K562 (cell line): ENCODE results near the gene ELF3. TPM values are rescaled to one million over a fixed set of nuclear protein-coding genes. Genes with fewer than 3 reads are reported as not detected.

Source experiments
- BCLAF1 ChIP-seq, 2 experiments: fragments of 450-650 bp in 1 of 2; IDR thresholded peaks; 2 replicates each; pipeline ENCODE4 v1.6.1; 2011 to 2017; ENCODE audit warnings: low read depth in 2 of 2, antibody characterized with exemption in 1 of 2, borderline replicate concordance in 1 of 2, low read length in 1 of 2, mild to moderate bottlenecking in 1 of 2, mixed read lengths in 1 of 2; ENCODE audit not compliant: control insufficient read depth in 1 of 2
- C11orf30 ChIP-seq: fragments of 450-650 bp; IDR thresholded peaks from 2 replicates; pipeline ENCODE4 v1.6.1; 2016; ENCODE audit warnings: low read depth, mild to moderate bottlenecking
- CBX1 ChIP-seq: sonication (generic); IDR thresholded peaks from 2 replicates; pipeline ENCODE4 v1.6.1; 2016; ENCODE audit warnings: antibody characterized with exemption, low read depth, mild to moderate bottlenecking
- DNMT1 ChIP-seq: fragments of 450-650 bp; IDR thresholded peaks from 2 replicates; pipeline ENCODE4 v1.6.1; 2016; ENCODE audit warnings: antibody characterized with exemption, mild to moderate bottlenecking
- HDAC6 ChIP-seq: IDR thresholded peaks from 2 replicates; pipeline ENCODE4 v1.6.1; 2012; ENCODE audit warnings: low read depth, mild to moderate bottlenecking, control low read depth, inconsistent platforms, low read length, moderate library complexity
- NCOA6 ChIP-seq: fragments of 450-650 bp; IDR thresholded peaks from 2 replicates; pipeline ENCODE4 v1.6.1; 2017; ENCODE audit warnings: mild to moderate bottlenecking
- NEUROD1 ChIP-seq: fragments of 150-350 bp; IDR thresholded peaks from 2 replicates; pipeline ENCODE4 v1.6.1; 2014; ENCODE audit warnings: borderline replicate concordance, low read length, low read depth; ENCODE audit not compliant: partially characterized antibody
- NR3C1 ChIP-seq: sonication (generic); formaldehyde crosslinking; IDR thresholded peaks from 2 replicates; pipeline ENCODE4 v1.8.1; 2022; ENCODE audit warnings: missing genetic modification reagents
- PTRF ChIP-seq: fragments of 450-650 bp; IDR thresholded peaks from 2 replicates; pipeline ENCODE4 v1.6.1; 2016; ENCODE audit warnings: mild to moderate bottlenecking, missing genetic modification characterization, missing compliant biosample characterization
- RBM17 ChIP-seq: fragments of 200-400 bp; formaldehyde crosslinking; IDR thresholded peaks from 2 replicates; pipeline ENCODE4 v1.6.1; 2017; ENCODE audit warnings: low read depth, mild to moderate bottlenecking, low read length, borderline replicate concordance
- RBM34 ChIP-seq: fragments of 200-400 bp; formaldehyde crosslinking; IDR thresholded peaks from 2 replicates; pipeline ENCODE4 v1.6.1; 2018; ENCODE audit warnings: low read length, borderline replicate concordance; ENCODE audit not compliant: insufficient read depth
- SMAD3 ChIP-seq: fragments of 450-650 bp; formaldehyde crosslinking; conservative IDR thresholded peaks from 2 replicates; pipeline ENCODE4 v1.4.0; 2020; ENCODE audit warnings: mild to moderate bottlenecking
- TRIM25 ChIP-seq: fragments of 450-650 bp; IDR thresholded peaks from 2 replicates; pipeline ENCODE4 v1.7.0; 2016; ENCODE audit warnings: borderline replicate concordance
- YY1 ChIP-seq, 3 experiments: IDR thresholded peaks; 2 replicates each; pipeline ENCODE4 v1.6.1; 2011; ENCODE audit warnings: low read length in 2 of 3, mild to moderate bottlenecking in 2 of 3, moderate library complexity in 2 of 3, borderline replicate concordance in 1 of 3, control low read depth in 1 of 3, low read depth in 1 of 3; ENCODE audit not compliant: insufficient read depth in 3 of 3, insufficient replicate concordance in 2 of 3, control insufficient read depth in 1 of 3, insufficient read length in 1 of 3; ENCODE audit errors: extremely low read depth in 1 of 3
- ZEB2 ChIP-seq: fragments of 450-650 bp; IDR thresholded peaks from 2 replicates; pipeline ENCODE4 v1.6.1; 2016
- ZNF384 ChIP-seq: IDR thresholded peaks from 2 replicates; pipeline ENCODE4 v1.6.1; 2012; ENCODE audit warnings: low read depth, low read length, improper control_type of control experiment
- ZNF76 ChIP-seq: fragments of 250-450 bp; sonication (Bioruptor Pico); IDR thresholded peaks from 2 replicates; pipeline ENCODE4 v1.4.0; 2020; ENCODE audit warnings: mild to moderate bottlenecking, moderate library complexity, borderline replicate concordance
- polyA plus RNA-seq, 8 experiments: library from polyadenylated mRNA; depleted of rRNA in 4 of 8; stranded (reverse) in 5 of 8; unstranded in 3 of 8; fragments of >200 nt; fragmentation: Nextera tagmentation in 2 of 8; fragmentation: Illumina TruSeq in 1 of 8; extraction: Ambion mirVana in 2 of 8; extraction: Trizol in 1 of 8; gene quantifications; 2 replicates each; pipeline versions ENCODE4 v1.2.1 to v1.2.3, GENCODE V29; 2011 to 2014; ENCODE audit warnings: inconsistent platforms in 1 of 8, missing spikeins in 1 of 8
- total RNA-seq, 7 experiments: library from RNA; depleted of rRNA in 6 of 7; stranded (reverse); fragments of >200 nt in 6 of 7; fragmentation: Illumina TruSeq in 2 of 7; extraction: Trizol in 2 of 7; gene quantifications; 2 replicates each; pipeline versions ENCODE4 v1.2.1 to v1.2.3, GENCODE V29; 2011 to 2021; ENCODE audit warnings: low replicate concordance in 1 of 7
- TF ChIP-seq, protein P1 (sequence below): sonication (generic); formaldehyde crosslinking; IDR thresholded peaks from 2 replicates; pipeline ENCODE4 v1.8.0; 2023; ENCODE audit warnings: mild to moderate bottlenecking, missing genetic modification reagents

Gene ELF3
- total and polyA plus RNA-seq, 9 of the 15 experiments (the other 6 are each of a cell fraction or from before 2014, with no cell fraction given), result 0.03 to 1.2 (median 0.07) TPM; not detected in 4

- TF ChIP-seq, protein P1, sequence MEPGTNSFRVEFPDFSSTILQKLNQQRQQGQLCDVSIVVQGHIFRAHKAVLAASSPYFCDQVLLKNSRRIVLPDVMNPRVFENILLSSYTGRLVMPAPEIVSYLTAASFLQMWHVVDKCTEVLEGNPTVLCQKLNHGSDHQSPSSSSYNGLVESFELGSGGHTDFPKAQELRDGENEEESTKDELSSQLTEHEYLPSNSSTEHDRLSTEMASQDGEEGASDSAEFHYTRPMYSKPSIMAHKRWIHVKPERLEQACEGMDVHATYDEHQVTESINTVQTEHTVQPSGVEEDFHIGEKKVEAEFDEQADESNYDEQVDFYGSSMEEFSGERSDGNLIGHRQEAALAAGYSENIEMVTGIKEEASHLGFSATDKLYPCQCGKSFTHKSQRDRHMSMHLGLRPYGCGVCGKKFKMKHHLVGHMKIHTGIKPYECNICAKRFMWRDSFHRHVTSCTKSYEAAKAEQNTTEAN (CRISPR knock-in tag), result no peak; the same call in 1 of the 2 replicates
- TF ChIP-seq YY1 (IDR thresholded peaks at IDR 0.05; ENCODE audit: borderline replicate concordance in 1 of 3, control insufficient read depth in 1 of 3, extremely low read depth in 1 of 3, insufficient read depth in 3 of 3, insufficient read length in 1 of 3, insufficient replicate concordance in 2 of 3, low read depth in 1 of 3, low read length in 2 of 3) (peak; percentile 43 to 91 (median 88)), NCOA6 (no peak), RBM17 (no peak), NR3C1 (CRISPR knock-in tag) (peak; percentile 60; the same call in 1 of the 2 replicates), CBX1 (peak; percentile 82; the same call in 1 of the 2 replicates), SMAD3 (CRISPR knock-in tag) (no peak), PTRF (no peak), C11orf30 (peak; percentile 73), BCLAF1 (IDR thresholded peaks at IDR 0.05; ENCODE audit: borderline replicate concordance in 1 of 2, control insufficient read depth in 1 of 2, low read depth in 2 of 2, low read length in 1 of 2) (no peak), TRIM25 (no peak), NEUROD1 (peak; percentile 21), HDAC6 (0 out of 2 replicates have a peak, but pooled peaks have one; percentile 24), ZNF76 (CRISPR knock-in tag) (peak; percentile 76; the same call in 1 of the 2 replicates), ZEB2 (peak; percentile 89), RBM34 (peak; percentile 21; the same call in 1 of the 2 replicates), ZNF384 (no peak), DNMT1 (no peak)
These were observed 27.6 kb upstream of the ELF3 start, which contains the start of gene RNPEP (continued) for GRCh38 chr1:201982623-201983379.
